GM18858 (cell line): ENCODE measurements around the gene SEMA6D.

Source experiments
- ATAC-seq: cut with Tn5 transposase; IDR thresholded peaks from one replicate; pipeline ENCODE4 v1.9.1; 2021; ENCODE audit not compliant: unreplicated experiment

SEMA6D gene

DNA sequence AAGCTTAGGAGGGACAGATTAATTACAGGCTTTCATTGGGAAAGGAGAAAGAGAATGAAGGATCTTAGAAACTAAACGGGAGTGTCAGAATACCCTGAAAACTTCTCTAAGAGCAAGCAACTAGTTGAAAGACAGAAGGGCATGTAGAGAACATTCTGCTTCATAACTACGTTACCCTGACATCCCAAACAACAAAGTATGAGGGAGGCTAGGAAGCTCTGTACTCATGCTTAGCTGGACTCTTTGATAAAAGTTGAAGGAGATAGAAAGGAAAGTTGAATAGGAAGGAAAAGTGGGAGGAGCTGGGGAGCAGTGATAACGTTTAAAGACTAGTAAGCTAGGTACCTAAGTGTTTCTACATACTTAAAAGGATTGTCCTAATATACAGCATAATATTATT, 64.2 kb downstream of the SEMA6D start:
- ATAC-seq = no peak

DNA sequence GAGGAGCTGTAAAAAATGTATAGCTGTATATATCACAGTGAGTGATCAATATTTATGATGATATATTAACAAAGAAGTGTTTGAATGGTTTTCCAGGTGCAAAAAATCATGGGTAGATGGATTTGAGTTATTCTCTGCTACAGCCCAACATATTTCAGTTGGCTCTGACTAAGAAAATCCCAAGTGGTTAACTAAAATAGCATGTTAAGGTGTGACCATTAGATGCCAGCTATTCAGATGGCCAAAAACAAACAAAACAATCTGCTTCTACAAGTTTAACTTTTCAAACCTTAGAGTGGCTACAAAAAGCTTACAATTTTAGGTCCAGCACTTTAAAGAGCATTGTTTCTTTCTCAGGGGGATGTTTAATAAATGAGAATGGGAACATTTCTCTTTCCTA, 67.5 kb downstream of the SEMA6D start:
- no peak for ATAC-seq

DNA sequence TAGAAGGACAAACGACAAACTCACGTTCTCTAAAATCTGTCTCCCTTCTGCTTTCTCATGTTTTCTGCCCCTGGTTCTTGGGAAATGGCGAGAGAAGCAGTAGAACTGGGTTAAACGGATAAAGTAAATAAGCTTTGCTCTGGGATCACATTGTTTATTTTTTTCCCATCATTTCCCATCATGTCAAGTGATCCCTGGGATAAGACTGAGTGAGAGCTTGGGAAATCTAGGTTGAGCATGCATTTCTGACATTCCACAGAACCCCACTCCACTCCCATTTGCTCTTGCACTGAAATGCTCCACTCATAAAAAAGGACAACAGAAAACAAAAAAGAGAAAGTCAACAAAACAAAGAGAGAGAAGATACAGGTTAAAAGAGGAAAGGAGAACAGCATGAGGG, 69.1 kb downstream of the SEMA6D start:
- ATAC-seq = no peak

DNA sequence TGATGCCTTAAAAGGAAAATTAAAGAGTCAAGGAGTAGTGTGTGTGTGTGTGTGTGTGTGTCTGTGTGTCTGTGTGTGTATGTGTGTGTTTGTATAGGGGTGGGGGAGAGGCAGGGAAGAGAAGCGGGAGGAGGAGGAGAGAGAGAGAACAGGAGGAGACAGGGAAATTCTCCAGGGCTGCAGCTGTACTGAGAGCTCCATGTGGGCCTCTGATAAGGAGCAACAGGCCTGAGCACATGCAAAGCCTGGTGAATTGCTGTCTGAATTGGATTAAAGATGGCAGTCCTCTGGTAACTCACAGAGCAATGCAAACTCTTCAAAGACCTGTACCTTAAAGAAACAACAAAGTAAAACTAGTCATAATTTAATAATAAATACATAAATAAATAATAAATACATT, 70.6 kb downstream of the SEMA6D start:
- ATAC-seq = no peak

DNA sequence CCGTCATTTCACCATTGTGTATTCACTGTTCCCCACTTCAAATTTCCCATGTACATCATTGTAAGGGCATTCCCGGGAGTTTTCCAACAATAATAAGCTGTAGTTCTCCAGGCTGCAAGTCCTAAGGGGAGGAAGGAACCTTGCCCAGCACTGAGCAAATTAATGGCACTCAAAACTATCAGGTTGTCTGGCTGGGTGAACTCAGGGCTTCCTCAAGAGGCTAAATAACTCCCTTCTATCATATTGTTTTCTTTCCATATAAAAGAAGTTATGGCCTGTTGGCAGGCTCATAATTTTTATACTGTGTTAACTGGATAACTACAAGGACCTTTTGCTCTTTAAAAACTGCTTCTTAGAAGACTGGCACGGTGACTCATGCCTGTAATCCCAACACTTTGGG, 71.4 kb downstream of the SEMA6D start:
- no peak for ATAC-seq

DNA sequence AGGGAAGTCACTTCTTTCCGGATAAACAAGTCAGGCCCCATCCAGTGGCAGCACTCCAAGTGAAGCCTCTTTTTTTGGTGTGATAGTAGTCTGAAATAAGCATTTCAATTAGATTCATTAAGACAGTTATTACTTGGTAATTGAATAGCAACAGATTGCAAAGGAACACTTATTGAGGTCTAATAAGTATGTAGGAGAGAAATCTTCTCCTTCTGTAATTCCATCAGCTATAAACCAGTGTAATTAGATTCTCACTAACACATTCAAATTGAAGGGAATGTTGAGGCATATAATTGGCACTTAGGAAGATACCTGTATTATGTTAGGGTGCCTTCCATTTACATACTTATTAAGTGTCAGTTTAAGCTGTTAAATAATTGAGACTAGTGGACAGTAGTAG, 73.9 kb downstream of the SEMA6D start:
- no peak for ATAC-seq

DNA sequence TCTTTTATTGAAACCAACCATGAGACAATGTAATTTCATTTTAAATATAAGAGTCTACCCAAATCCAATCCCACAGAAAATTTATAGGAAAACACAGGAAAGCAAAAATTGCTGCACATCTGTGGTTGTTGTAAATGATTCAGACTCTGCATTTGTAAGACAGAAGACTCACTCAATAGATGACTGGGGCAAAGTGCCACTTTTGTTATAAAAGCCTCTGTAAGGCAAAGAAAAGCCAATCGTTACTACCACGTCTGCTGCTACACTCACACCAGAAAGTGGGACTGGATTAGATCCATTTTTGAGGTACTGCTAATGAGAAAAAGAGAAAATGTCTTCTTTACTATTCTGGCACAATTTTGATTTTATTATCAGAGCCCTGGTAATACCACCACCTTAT, 74.9 kb downstream of the SEMA6D start:
- ATAC-seq = no peak

DNA sequence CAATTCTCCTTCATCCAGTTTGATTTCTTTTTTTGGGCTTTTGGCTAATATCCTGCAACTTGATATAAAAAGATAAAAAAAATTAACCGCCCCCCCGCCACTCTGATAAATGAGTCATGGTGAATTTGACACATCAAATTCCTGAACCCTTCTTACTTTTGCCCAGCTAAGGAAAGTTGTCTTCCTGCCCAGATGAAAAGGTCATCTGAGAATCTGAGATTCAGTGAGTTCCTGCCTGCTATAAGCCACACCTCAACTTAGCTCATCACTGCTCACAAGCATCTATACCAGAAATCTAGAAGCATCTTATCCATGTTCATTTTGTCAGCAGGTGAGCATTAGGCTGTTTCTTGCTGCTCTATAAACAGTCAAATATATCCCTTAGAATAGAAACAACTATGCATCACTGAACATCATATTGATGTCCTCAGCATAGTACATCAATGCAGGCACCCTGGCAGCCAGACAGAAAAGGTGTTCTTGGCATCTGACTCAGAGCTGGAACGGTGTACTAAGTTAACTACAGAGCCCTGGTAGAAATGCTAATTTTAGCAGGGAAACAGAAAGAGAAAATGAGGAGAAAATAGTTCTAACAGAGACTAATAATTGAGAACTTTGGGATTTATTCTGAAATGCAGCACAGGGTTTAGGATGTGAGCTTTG, 77.1 kb downstream of the SEMA6D start:
- no peak for ATAC-seq

DNA sequence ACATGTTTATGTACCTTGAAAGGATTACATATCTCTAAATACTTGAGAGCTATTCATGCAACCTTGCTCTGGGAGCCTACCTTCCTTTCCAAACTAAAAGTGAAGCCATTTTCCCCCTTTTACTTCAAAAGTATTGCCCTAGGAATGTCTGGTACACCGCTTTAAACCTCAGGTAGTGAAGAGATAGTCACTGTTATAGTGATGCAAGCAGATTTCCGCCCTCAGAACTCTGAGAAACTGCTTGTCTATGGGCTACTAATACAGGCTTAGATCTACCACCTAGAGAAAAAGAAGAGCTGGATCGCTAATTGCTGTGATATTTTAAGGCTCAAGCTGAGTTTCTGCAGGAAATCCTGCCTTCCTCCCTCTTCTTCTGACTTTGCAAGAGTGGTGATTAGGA, 78.6 kb downstream of the SEMA6D start:
- no peak for ATAC-seq

DNA sequence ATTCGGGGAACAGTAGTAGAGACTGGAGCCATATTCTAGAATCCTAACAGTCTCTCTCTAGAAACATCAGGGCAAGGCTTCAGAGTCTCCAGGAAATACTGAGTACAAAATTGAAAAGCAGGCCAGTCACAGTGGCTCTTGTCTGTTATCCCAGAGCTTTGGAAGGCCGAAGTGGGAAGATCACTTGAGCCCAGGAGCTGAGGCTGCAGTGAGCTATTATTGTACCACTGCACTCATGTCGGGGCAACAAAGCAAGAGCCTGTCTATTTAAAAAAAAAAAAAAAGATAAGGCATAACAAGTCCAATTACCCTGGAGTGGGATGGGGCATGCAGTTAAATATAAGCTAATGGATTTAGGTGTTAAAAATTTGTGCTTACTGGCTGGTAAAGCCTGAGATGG, 79.0 kb downstream of the SEMA6D start:
- ATAC-seq = no peak

DNA sequence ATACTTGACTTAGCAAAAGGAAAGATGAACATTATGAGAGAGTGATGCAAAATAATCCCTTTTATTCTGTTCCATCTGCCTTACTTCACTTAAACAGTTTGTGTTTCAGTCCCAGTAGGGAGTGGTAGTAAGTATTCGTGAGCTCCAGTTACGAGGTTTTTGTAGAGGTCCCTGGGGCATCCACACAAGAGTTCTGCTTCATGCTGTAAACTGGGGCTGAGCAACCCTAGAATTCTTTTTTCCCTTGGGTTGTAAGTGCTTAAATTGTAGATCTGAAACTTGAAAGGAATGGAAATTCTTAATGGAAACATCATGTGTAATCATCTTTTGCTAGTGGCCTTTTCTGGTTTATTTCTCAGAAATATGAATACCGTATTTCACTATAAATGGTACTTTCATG, 79.5 kb downstream of the SEMA6D start:
- ATAC-seq = no peak

DNA sequence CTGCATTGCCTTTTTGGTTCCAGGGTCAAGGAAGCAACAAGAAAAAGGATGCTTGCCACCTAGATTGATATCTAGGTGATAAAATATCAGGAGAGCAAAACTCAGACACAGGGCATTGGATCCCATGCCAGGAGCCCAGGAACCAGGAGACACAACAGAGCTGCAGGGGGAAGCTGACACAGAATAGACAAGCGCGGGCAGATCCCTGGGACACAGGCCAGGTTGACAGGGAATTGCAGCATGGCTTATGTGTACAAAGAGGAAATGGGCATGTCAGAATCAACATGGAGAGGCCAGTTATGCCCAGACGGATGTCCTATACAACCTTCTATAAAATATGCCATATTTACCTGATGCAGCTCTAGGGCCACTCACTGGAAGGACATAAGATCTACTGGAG, 84.2 kb downstream of the SEMA6D start:
- no peak for ATAC-seq

DNA sequence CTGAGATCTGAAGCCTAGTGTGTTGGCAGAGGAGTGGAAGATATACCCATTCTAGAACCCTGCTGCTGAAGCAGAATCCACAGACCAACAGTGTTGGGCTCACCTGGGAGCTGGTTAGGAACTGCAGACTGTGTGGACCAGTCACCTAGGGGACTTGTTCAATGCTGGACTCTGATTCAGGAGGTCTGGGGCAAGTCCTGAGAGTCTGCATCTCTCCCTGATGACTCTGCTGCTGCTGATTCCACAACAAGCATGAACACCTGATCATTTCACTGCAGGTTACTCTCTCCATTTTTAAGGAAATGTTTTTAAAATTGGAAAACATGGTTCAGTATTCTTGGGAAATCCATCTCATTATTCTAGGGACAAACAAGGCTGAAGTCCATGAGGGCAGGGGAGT, 84.9 kb downstream of the SEMA6D start:
- ATAC-seq = no peak

DNA sequence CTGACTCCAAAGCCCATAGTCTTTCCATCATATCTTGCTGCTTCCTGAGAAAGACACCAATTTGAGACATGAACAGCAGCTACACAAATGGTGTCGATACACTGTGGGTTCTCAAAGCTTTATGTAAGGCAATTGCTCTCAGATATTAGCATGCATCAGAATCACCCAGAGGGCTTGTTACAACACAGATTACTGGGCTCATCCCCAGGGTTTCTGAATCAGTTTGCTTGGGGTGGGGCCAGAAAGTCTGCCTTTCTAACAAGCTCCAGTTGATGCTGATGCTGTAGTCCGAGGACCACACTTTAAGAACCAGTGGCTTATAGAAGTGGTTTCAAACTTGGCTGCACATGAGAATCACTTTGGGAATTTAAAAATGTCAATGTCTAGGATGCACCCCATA, 86.5 kb downstream of the SEMA6D start:
- ATAC-seq = no peak

DNA sequence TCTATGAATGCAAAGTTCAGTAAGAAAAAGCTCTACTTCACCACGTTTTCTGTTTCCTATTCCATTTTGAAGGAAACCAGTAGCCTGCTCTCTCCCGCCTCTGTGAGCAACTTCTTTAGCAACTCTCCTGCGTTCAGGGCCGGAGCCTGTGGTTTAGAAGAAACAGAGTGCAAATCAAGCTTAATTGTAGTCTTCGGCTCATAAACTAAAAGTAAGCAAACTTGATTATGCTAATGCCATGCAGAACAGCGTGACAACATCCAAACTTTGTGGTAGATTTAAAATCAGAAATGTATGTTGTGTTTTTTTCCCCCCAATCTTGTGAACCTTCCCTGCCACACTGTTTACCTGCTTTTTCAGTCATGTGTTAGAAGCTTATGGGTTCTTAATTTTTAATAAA, 87.4 kb downstream of the SEMA6D start:
- no peak for ATAC-seq

DNA sequence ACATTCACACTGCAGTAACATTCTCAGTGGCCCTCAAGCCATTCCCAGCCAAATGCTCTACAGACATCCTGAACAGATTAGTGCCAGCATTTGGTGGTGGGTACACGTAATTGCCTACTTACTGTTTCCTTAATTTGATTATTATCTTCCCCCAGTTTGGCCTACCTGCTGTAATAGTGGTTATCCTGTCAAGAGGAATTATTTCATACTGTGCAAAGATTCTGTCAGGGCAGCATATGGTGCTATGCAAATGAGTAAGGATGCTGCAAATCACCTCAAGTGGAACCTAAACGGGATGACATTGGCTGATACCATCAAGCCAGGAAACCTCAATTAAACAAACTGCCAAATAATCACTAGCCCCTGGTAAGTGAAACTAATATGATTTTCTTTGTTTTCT, 88.7 kb downstream of the SEMA6D start:
- no peak for ATAC-seq

DNA sequence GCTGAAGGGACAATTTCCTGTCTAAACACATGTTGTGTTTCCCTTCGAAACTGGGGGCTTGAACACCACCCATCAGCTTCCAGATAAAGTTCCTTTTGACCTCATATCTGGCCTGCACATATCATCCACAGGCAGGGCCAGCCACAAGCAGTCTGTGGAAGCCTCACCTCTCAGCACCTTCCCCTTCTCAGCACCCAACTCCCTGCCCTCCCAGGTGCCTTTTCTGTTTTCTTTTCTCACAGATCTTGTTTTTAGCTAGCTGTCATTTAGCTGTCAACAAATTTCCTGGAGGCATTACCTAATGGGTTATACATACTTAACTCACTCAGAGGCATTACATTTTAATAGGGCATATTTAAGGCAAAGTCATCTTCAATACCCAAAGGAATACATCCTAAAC, 93.9 kb downstream of the SEMA6D start:
- no peak for ATAC-seq

DNA sequence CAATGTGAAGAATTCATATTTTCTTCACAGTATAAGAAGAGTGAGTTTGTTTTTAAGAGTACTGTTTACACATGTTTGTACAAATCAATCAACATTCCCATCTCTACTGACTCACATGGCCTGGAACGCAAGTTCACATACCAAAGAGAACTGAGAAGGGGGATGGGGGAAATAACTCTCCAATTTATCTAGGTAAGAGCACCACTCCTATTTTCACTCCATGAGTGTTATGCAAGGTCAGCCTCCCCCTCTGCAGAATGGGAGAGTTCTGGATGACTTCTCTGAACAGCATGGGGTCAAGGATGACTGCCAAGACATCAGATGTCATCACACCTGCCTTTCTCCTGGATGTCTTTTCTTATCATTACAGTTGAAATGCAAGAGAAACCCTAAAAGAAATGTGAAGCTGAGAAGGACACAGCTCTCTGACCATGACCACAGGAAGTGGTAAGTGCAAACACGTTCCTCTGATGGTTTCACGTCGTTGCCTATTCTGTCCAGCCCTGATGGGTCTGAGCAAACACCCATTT, 95.2 kb downstream of the SEMA6D start:
- peak; percentile 51 for ATAC-seq

DNA sequence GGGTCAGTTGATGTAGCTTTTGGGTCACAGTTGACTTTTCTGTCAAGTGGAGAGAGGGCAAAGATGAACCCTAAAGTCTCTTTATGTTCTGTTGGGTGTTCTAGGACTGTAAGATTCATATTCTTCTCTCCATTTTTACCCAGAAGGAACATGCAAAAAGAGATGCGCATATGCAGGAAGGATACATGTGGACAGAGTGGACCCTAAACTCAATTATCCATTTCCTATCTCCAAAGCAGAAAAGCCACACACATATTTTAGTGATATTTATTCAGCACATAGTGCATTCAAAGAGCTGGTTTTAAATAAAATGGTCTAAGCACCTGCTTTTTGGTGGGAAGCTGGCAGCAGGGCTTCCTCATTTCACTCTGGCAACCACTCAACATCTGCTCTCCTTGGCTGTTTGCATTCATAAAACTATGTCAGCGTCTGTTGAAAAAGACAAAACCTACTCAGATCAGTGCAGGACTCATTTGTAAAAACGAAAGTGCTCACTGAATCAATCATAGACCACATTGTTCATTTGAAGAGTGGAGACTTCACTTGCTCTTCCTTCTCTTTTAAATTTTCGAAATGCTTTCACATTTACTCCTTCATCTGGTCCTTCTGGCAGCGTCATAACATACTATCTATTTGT, 96.6 kb downstream of the SEMA6D start:
- peak; percentile 93 for ATAC-seq

DNA sequence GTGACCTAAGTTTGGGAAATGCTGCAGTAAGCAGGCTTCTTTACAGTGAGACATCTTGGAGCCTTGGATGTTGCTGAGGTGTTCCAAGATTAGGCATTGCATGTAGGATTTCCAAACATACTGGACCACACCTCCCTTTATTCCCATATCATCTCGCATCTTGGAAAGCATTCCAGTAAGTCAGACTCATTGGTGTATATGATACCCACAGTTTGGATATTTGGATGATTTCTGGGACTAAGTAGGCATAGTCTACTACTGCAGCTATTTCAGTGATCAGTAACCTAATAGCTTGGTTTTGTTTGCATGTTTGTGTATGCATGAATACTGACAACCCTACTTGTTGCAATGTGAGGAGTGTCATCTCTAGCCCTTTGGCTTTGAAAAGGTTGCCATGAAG, 97.3 kb downstream of the SEMA6D start:
- no peak for ATAC-seq

DNA sequence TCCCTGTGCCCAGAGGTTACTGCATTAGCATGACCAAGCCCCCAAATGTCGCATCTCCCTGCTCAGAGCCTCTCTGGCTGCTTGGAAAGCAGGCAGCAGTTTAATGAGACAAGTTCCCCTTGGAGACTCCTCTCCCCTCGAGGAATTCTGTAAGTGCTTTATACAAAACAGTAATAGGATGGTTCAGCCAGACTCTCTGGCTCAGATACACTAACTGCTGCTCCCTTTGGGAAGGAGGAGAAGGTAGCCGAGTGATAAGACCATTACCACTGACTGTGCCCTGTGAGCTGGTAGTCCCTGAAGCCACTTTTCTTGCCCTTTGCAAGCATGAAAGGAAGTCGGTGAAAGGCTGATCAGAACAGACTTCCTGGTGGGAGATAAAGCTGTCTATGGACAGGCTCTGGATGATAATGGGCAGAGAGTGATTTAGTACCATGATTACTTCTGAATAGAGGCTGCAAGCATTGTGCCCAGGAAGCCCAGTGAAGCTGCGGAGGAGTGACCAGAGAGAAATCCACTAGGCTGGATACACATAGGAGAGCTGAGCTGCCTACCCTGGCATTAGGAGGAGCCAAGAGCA, 100.8 kb downstream of the SEMA6D start:
- ATAC-seq = no peak

DNA sequence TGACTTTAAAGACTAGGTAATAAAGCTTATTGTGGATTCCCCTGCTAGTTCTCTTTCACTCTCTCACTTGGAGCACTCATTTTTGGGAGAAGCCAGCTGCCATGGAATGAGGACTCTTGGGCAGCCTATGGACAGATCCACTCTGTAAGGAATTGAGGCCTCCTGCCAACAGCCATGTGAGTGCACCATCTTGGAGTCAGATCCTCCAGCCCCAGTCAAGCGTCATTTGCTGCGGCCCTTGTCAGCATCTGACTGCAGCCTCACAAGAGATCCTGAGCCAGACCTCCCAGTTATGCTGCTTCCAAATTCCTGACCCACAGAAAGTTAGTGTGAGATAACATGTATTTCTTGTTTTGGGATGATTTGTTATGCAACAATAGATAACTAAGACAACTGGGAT, 101.9 kb downstream of the SEMA6D start:
- ATAC-seq = no peak
